ENCODE results near the gene CCDC157. TPM values are rescaled to one million over a fixed set of nuclear protein-coding genes. Genes with fewer than 3 reads are reported as not detected.

Gene CCDC157
- total RNA-seq, result 1 to 10 TPM; 1.5 to 2.5 (median 1.6) TPM

DNA sequence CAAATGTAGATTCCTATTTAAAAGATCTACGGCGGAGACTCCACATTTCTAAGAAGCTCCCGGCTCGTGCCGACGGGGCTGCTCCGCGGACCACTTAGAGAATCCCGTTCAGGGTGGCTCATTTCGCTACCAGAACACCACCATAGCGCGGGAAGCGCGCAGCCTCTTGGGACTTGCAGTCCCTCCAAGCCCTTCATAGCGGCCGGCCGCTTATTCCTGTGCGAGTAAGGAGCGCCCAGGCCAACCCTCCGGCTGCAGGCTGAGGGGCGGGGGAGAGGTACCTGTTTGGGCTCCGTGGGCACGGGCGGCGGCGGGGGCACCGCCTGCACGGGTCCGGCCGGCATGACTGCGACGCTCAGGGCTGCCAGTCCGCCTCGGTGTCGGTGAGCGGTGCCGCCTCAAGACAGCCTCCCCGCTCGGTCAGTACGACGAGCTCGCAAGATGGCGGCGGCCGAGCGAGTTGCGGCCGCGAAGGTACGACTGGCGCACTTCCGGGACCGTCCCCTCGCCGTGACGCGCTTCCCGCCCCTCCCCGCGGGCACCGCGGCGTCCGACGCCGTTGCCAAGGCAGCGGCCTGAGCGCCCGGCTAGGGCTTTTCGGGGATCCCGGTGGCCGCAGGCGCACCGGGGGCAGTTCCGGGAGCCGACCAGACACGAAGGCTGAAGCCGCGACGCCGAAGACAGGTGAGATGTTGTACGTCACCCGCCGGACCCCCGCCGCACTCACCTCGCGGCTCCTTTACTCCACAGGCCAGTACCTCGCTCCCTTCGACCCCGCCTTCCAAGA, at the start of gene CCDC157, which contains the start of gene SF3A1:
Gene CCDC157, plus strand, starts transcription at position 559 of the 787 bp plus-strand sequence. CDS start 8,994 bp downstream, outside the sequence.
Gene SF3A1, minus strand, starts transcription at position 446 of the 787 bp plus-strand sequence. Its CDS starts 102 bp downstream, at position 344.
- TF ChIP-seq POLR2AphosphoS5 (IDR thresholded peaks at IDR 0.05), result peak; percentile 95 to 98
- peak; percentile 82 for TF ChIP-seq POLR2A (IDR thresholded peaks at IDR 0.05; ENCODE audit: low read depth)
- TF ChIP-seq CTCF (IDR thresholded peaks at IDR 0.05), result peak in 1 of 3 experiments; percentile 20
- peak; percentile 28 for TF ChIP-seq EP300 (IDR thresholded peaks at IDR 0.05)
- peak; percentile 96 for DNase-seq (ENCODE audit: extremely low spot score)
- intact Hi-C loops (cut with DNase I), result no loop called here
- Histone ChIP-seq H3K27ac (replicated peaks in 1 of 4) (peak within 1 kb of the TSS; percentile 94 to 97 (median 96)), H3K36me3 (peaks cover 13 to 23% (median 14%) of the 10 kb centered on the region in 4 donors), H3K27me3 (no peaks in the 10 kb centered on the region), H3K4me1 (peaks cover 30 to 56% (median 48%) of the 10 kb centered on the region in 4 donors), H3K4me3 (peak within 1 kb of the TSS; percentile 75 to 82 (median 81)), H3K9me3 (no peaks in the 10 kb centered on the region)
- WGBS, result 0% methylated on average over 10 of the region's 91 CpGs

GRCh38 chr22:30307041-30307574, 49.7 kb upstream of the CCDC157 start:
- no peaks in the 10 kb centered on the region for H3K9me3 ChIP-seq
- H3K4me1 ChIP-seq, result peaks cover 99 to 100% (median 100%) of the 10 kb centered on the region in 4 donors
- intact Hi-C loops (cut with DNase I), result no loop called here
- H3K36me3 ChIP-seq, result peaks cover 0 to 17% (median 7%) of the 10 kb centered on the region in 4 donors
- H3K4me3 ChIP-seq, result no peak overlapping the region
- TF ChIP-seq CTCF (IDR thresholded peaks at IDR 0.05), result no peak
- TF ChIP-seq EP300 (IDR thresholded peaks at IDR 0.05), result no peak
- TF ChIP-seq POLR2AphosphoS5 (IDR thresholded peaks at IDR 0.05), result no peak
- no peak for TF ChIP-seq POLR2A (IDR thresholded peaks at IDR 0.05; ENCODE audit: low read depth)
- H3K27me3 ChIP-seq, result no peaks in the 10 kb centered on the region
- DNase-seq (ENCODE audit: extremely low spot score), result no peak
- H3K27ac ChIP-seq (replicated peaks in 1 of 4), result peak overlapping the region; percentile 76 to 88 (median 84)
- 65% methylated on average over 4 of the region's 4 CpGs for WGBS

DNA sequence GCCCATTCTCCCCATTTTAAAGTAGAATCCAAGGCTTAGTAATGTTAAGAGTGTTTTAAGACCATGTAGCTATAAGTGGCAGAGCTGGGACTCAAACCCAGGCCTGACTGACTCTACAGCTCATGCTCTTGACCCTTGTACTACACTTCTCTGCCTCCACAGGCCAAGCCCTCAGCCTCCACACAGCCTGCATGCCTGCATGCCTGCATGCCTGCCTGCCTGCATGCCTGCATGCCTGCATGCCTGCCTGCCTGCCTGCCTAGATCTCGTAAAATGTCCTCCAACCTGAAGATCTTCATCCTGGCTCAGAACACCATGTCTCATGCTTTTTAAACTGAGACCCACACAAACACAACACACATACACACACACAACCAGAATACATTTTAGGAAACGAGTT, 48.7 kb upstream of the CCDC157 start:
- TF ChIP-seq CTCF (IDR thresholded peaks at IDR 0.05) (no peak), POLR2A (IDR thresholded peaks at IDR 0.05; ENCODE audit: low read depth) (no peak), POLR2AphosphoS5 (IDR thresholded peaks at IDR 0.05) (no peak), EP300 (IDR thresholded peaks at IDR 0.05) (no peak)
- intact Hi-C loops (cut with DNase I), result no loop called here
- Histone ChIP-seq H3K4me1 (peaks cover 100% of the 10 kb centered on the region in 4 donors), H3K9me3 (no peaks in the 10 kb centered on the region), H3K27me3 (no peaks in the 10 kb centered on the region), H3K36me3 (peaks cover 0 to 11% (median 7%) of the 10 kb centered on the region in 4 donors), H3K27ac (replicated peaks in 1 of 4) (peak overlapping the region; percentile 76 to 93 (median 84)), H3K4me3 (no peak overlapping the region)
- no peak for DNase-seq (ENCODE audit: extremely low spot score)
- WGBS, result 52% methylated on average over 2 of the region's 2 CpGs

- Histone ChIP-seq H3K36me3 (peaks cover 0 to 5% (median 2%) of the 10 kb centered on the region in 4 donors), H3K4me3 (no peak overlapping the region), H3K27me3 (no peaks in the 10 kb centered on the region), H3K27ac (replicated peaks in 1 of 4) (peak overlapping the region; percentile 76 to 93 (median 87)), H3K4me1 (peaks cover 96 to 100% (median 99%) of the 10 kb centered on the region in 4 donors), H3K9me3 (no peaks in the 10 kb centered on the region)
- intact Hi-C loops (cut with DNase I), result no loop called here
- DNase-seq (ENCODE audit: extremely low spot score), result no peak
- TF ChIP-seq POLR2AphosphoS5 (IDR thresholded peaks at IDR 0.05), result no peak
- TF ChIP-seq EP300 (IDR thresholded peaks at IDR 0.05), result no peak
- no peak for TF ChIP-seq POLR2A (IDR thresholded peaks at IDR 0.05; ENCODE audit: low read depth)
- TF ChIP-seq CTCF (IDR thresholded peaks at IDR 0.05), result no peak
- 56% methylated on average over 3 of the region's 5 CpGs for WGBS
Observed at GRCh38 chr22:30308518-30309230, 48.1 kb upstream of the CCDC157 start.
